SU-DHL-6 (cell line): ENCODE data around the gene IFT122.

Experiments used
- H2AFZ ChIP-seq: fragments of 200-600 bp; sonication (generic); 2 replicates; pipeline ENCODE4 v1.6.1; 2014; ENCODE audit warnings: low read depth, mild to moderate bottlenecking, moderate library complexity, mixed read lengths, antibody characterized with exemption, low read length; ENCODE audit not compliant: severe bottlenecking
- H3F3A ChIP-seq: fragments of 200-600 bp; shearing (Covaris generic); 2 replicates; pipeline ENCODE4 v1.6.0; 2016; ENCODE audit warnings: antibody characterized with exemption, mild to moderate bottlenecking; ENCODE audit not compliant: insufficient read depth
- H3K27ac ChIP-seq: fragments of 200-600 bp; sonication (generic); 2 replicates; pipeline ENCODE4 v1.5.1; 2016; ENCODE audit warnings: low read depth, mild to moderate bottlenecking, low read length, moderate library complexity, mixed read lengths
- H3K27me3 ChIP-seq: fragments of 200-600 bp; sonication (generic), shearing (Covaris generic); 2 replicates; pipeline ENCODE4 v1.6.0; 2014; ENCODE audit warnings: mild to moderate bottlenecking, low read length
- H3K36me3 ChIP-seq: fragments of 200-600 bp; sonication (generic); 2 replicates; pipeline ENCODE4 v1.6.1; 2014; ENCODE audit warnings: mild to moderate bottlenecking, low read length, mixed read lengths
- H3K4me2 ChIP-seq: fragments of 300-600, 200-600 bp; shearing (Covaris generic), sonication (generic); 2 replicates; pipeline ENCODE4 v1.6.0; 2014; ENCODE audit warnings: low read length, low read depth, mild to moderate bottlenecking; ENCODE audit not compliant: poor library complexity, severe bottlenecking
- H3K4me3 ChIP-seq: fragments of 200-600 bp; sonication (generic); 2 replicates; pipeline ENCODE4 v1.5.1; 2014; ENCODE audit warnings: antibody characterized with exemption, low read length, mild to moderate bottlenecking, mixed read lengths; ENCODE audit not compliant: insufficient read depth, poor library complexity, severe bottlenecking
- H3K79me2 ChIP-seq: fragments of 200-600 bp; sonication (generic); 2 replicates; pipeline ENCODE4 v1.6.1; 2014; ENCODE audit warnings: mild to moderate bottlenecking, low read length, moderate library complexity; ENCODE audit not compliant: insufficient read depth
- H3K9ac ChIP-seq: fragments of 200-600 bp; sonication (generic); 2 replicates; pipeline ENCODE4 v1.7.0; 2014; ENCODE audit warnings: mild to moderate bottlenecking, low read length
- H3K9me2 ChIP-seq: fragments of 200-600 bp; sonication (generic); replicated peaks from 2 replicates; pipeline ENCODE4 v1.6.1; 2014; ENCODE audit warnings: low read length; ENCODE audit not compliant: insufficient read depth
- H3K9me3 ChIP-seq: fragments of 200-600 bp; sonication (generic); 2 replicates; pipeline ENCODE4 v1.6.1; 2014; ENCODE audit warnings: low read length, mixed read lengths; ENCODE audit not compliant: insufficient read depth
- H4K20me1 ChIP-seq: fragments of 200-600 bp; sonication (generic); 2 replicates; pipeline ENCODE4 v1.6.1; 2014; ENCODE audit warnings: low read depth, mild to moderate bottlenecking, antibody characterized with exemption, low read length, moderate library complexity, mixed read lengths
- CTCF ChIP-seq: fragments of 200-600 bp; sonication (generic); IDR thresholded peaks from one replicate; pipeline ENCODE4 v1.5.1; 2017; ENCODE audit warnings: antibody characterized with exemption, mild to moderate bottlenecking, low read length, moderate library complexity; ENCODE audit not compliant: insufficient read depth, poor library complexity, severe bottlenecking
- EZH2phosphoT487 ChIP-seq: fragments of 200-600 bp; sonication (generic), shearing (Covaris generic); conservative IDR thresholded peaks from 2 replicates; pipeline ENCODE4 v1.6.1; 2018; ENCODE audit warnings: mild to moderate bottlenecking, antibody characterized with exemption, low read length, moderate library complexity, mixed read lengths

The IFT122 gene

GRCh38 chr3:129404130-129404529, 35.9 kb upstream of the IFT122 start:
- Histone ChIP-seq H2AFZ (no peak overlapping the region), H3K4me2 (no peak overlapping the region), H4K20me1 (no peaks in the 10 kb centered on the region), H3K9me2 (no peaks in the 10 kb centered on the region), H3K36me3 (no peaks in the 10 kb centered on the region), H3K9me3 (no peaks in the 10 kb centered on the region), H3K9ac (no peak overlapping the region), H3K27me3 (no peaks in the 10 kb centered on the region), H3K79me2 (peaks cover 2% of the 10 kb centered on the region), H3K27ac (no peak overlapping the region), H3K4me3 (no peak overlapping the region), H3F3A (no peaks in the 10 kb centered on the region)
- TF ChIP-seq EZH2phosphoT487, result no peak
- TF ChIP-seq CTCF, result no peak

- no peaks in the 10 kb centered on the region for H3F3A ChIP-seq
- no peaks in the 10 kb centered on the region for H3K9me2 ChIP-seq
- no peaks in the 10 kb centered on the region for H4K20me1 ChIP-seq
- no peak overlapping the region for H3K4me2 ChIP-seq
- no peaks in the 10 kb centered on the region for H3K79me2 ChIP-seq
- no peaks in the 10 kb centered on the region for H3K9me3 ChIP-seq
- no peak overlapping the region for H3K27ac ChIP-seq
- TF ChIP-seq EZH2phosphoT487 (no peak), CTCF (no peak)
- no peak overlapping the region for H2AFZ ChIP-seq
- no peaks in the 10 kb centered on the region for H3K27me3 ChIP-seq
- H3K36me3 ChIP-seq, result no peaks in the 10 kb centered on the region
- no peak overlapping the region for H3K4me3 ChIP-seq
- no peak overlapping the region for H3K9ac ChIP-seq
Observed at GRCh38 chr3:129404610-129405009, 35.4 kb upstream of the IFT122 start.

GRCh38 chr3:129409541-129409940, 30.5 kb upstream of the IFT122 start:
- Histone ChIP-seq H3K79me2 (no peaks in the 10 kb centered on the region), H3K4me2 (no peak overlapping the region), H3K9me3 (no peaks in the 10 kb centered on the region), H4K20me1 (no peaks in the 10 kb centered on the region), H3K27me3 (no peaks in the 10 kb centered on the region), H3F3A (no peaks in the 10 kb centered on the region), H3K9ac (no peak overlapping the region), H3K9me2 (no peaks in the 10 kb centered on the region), H3K36me3 (no peaks in the 10 kb centered on the region), H2AFZ (no peak overlapping the region), H3K27ac (no peak overlapping the region), H3K4me3 (no peak overlapping the region)
- no peak for TF ChIP-seq CTCF

GRCh38 chr3:129410971-129411370, 29.1 kb upstream of the IFT122 start:
- no peaks in the 10 kb centered on the region for H3K9me2 ChIP-seq
- no peaks in the 10 kb centered on the region for H3K36me3 ChIP-seq
- H3K27me3 ChIP-seq, result no peaks in the 10 kb centered on the region
- no peaks in the 10 kb centered on the region for H3K9me3 ChIP-seq
- no peaks in the 10 kb centered on the region for H3F3A ChIP-seq
- H4K20me1 ChIP-seq, result no peaks in the 10 kb centered on the region
- H3K4me2 ChIP-seq, result no peak overlapping the region
- no peak overlapping the region for H3K27ac ChIP-seq
- TF ChIP-seq EZH2phosphoT487 (no peak), CTCF (no peak)
- H2AFZ ChIP-seq, result no peak overlapping the region
- H3K79me2 ChIP-seq, result no peaks in the 10 kb centered on the region
- H3K9ac ChIP-seq, result no peak overlapping the region
- H3K4me3 ChIP-seq, result no peak overlapping the region
